DOHH2 (cell line): ENCODE measurements around the gene BBS5.

Experiments
- H3F3A ChIP-seq: fragments of 200-600 bp; sonication (generic), shearing (Covaris generic); 2 replicates; pipeline ENCODE4 v1.6.0; 2016; ENCODE audit warnings: antibody characterized with exemption, mild to moderate bottlenecking; ENCODE audit not compliant: control insufficient read depth, insufficient read depth
- H3K27ac ChIP-seq: fragments of 200-600 bp; sonication (generic); 2 replicates; pipeline ENCODE4 v1.5.1; 2014; ENCODE audit warnings: low read depth, mild to moderate bottlenecking, low read length, moderate library complexity
- H3K27me3 ChIP-seq: fragments of 200-600 bp; sonication (generic); 2 replicates; pipeline ENCODE4 v1.6.1; 2014; ENCODE audit warnings: mild to moderate bottlenecking, low read length, mixed read lengths; ENCODE audit not compliant: control insufficient read depth
- H3K36me3 ChIP-seq: fragments of 200-600 bp; sonication (generic); 2 replicates; pipeline ENCODE4 v1.6.1; 2014; ENCODE audit warnings: mild to moderate bottlenecking, low read length, moderate library complexity, mixed read lengths; ENCODE audit not compliant: control insufficient read depth
- H3K4me1 ChIP-seq: fragments of 200-600 bp; sonication (generic); 2 replicates; pipeline ENCODE4 v1.6.1; 2014; ENCODE audit warnings: mild to moderate bottlenecking, low read length, mixed read lengths; ENCODE audit not compliant: control insufficient read depth
- H3K4me2 ChIP-seq: fragments of 200-600 bp; sonication (generic); 2 replicates; pipeline ENCODE4 v1.6.0; 2014; ENCODE audit warnings: mild to moderate bottlenecking, low read length, moderate library complexity
- H3K4me3 ChIP-seq: fragments of 200-600 bp; sonication (generic); 2 replicates; pipeline ENCODE4 v1.5.1; 2014; ENCODE audit warnings: mild to moderate bottlenecking, low read length, mixed read lengths
- H3K79me2 ChIP-seq: fragments of 200-600 bp; sonication (generic); 2 replicates; pipeline ENCODE4 v1.6.1; 2014; ENCODE audit warnings: mild to moderate bottlenecking, low read length, mixed read lengths; ENCODE audit not compliant: control insufficient read depth
- H3K9me2 ChIP-seq: fragments of 200-600 bp; sonication (generic); replicated peaks from 2 replicates; pipeline ENCODE4 v1.6.1; 2014; ENCODE audit warnings: mild to moderate bottlenecking, low read length, mixed read lengths; ENCODE audit not compliant: control insufficient read depth
- H3K9me3 ChIP-seq: fragments of 200-600 bp; sonication (generic); 2 replicates; pipeline ENCODE4 v1.6.1; 2014; ENCODE audit warnings: antibody characterized with exemption, low read length, mixed read lengths; ENCODE audit not compliant: control insufficient read depth, insufficient read depth
- H4K20me1 ChIP-seq: fragments of 200-600 bp; sonication (generic); 2 replicates; pipeline ENCODE4 v1.6.0; 2014; ENCODE audit warnings: low read depth, mild to moderate bottlenecking, antibody characterized with exemption, low read length, moderate library complexity; ENCODE audit not compliant: control insufficient read depth, insufficient read depth
- EZH2phosphoT487 ChIP-seq: fragments of 200-600 bp; sonication (generic); IDR thresholded peaks from 2 replicates; pipeline ENCODE4 v1.6.1; 2017; ENCODE audit warnings: borderline replicate concordance, mild to moderate bottlenecking, antibody characterized with exemption, low read length, moderate library complexity, mixed read lengths
- TF ChIP-seq, protein P1 (sequence below): fragments of 200-600 bp; sonication (generic); IDR thresholded peaks from one replicate; pipeline ENCODE4 v1.5.1; 2014; ENCODE audit warnings: antibody characterized with exemption, mild to moderate bottlenecking, low read depth, low read length; ENCODE audit not compliant: poor library complexity, severe bottlenecking

The BBS5 gene

DNA sequence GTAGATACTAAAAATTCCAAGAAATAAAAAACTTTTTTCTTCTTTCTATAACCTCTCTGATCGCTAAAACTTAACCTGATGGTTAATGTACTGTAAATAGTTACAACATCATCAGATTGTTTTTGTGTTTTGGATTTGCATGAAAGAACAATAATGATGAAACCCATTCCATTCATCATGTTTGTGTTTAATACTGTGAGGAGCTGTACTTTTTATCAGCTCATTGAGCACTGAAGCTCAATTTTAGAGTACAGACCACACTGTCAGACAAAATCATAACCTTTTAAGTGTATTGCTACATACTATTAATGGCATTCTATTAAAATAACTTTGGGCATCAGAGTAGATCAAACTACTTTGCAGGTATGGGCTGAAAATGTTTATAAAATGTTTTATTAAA, 14.8 kb upstream of the BBS5 start:
- H4K20me1 ChIP-seq: no peaks in the 10 kb centered on the region
- H3K36me3 ChIP-seq: no peaks in the 10 kb centered on the region
- no peak overlapping the region for H3K4me3 ChIP-seq
- H3K9me2 ChIP-seq: no peaks in the 10 kb centered on the region
- H3K79me2 ChIP-seq: no peaks in the 10 kb centered on the region
- TF ChIP-seq, protein P1, sequence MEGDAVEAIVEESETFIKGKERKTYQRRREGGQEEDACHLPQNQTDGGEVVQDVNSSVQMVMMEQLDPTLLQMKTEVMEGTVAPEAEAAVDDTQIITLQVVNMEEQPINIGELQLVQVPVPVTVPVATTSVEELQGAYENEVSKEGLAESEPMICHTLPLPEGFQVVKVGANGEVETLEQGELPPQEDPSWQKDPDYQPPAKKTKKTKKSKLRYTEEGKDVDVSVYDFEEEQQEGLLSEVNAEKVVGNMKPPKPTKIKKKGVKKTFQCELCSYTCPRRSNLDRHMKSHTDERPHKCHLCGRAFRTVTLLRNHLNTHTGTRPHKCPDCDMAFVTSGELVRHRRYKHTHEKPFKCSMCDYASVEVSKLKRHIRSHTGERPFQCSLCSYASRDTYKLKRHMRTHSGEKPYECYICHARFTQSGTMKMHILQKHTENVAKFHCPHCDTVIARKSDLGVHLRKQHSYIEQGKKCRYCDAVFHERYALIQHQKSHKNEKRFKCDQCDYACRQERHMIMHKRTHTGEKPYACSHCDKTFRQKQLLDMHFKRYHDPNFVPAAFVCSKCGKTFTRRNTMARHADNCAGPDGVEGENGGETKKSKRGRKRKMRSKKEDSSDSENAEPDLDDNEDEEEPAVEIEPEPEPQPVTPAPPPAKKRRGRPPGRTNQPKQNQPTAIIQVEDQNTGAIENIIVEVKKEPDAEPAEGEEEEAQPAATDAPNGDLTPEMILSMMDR: no peak
- TF ChIP-seq EZH2phosphoT487: no peak
- no peaks in the 10 kb centered on the region for H3K4me1 ChIP-seq
- H3K9me3 ChIP-seq: no peaks in the 10 kb centered on the region
- H3F3A ChIP-seq: peaks cover 6% of the 10 kb centered on the region
- no peak overlapping the region for H3K4me2 ChIP-seq
- H3K27ac ChIP-seq: no peak overlapping the region
- H3K27me3 ChIP-seq: no peaks in the 10 kb centered on the region

DNA sequence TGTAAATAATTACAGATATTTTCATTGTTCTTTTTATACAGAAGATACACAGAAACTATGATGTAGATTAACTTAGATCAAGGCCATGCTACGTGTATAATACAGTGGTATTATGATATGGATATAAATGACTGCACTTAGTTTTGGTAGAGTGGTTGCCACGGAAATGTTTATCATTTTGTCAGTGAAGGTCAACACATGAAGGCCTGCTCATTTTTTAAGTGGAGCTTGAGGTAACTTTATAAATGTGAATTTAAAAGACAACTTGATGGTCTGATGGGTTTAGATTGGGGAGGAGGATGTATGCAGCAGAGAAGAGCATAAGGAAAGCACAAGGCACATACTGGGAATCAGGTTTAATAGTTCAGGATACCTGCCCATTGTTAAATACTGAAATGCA, 14.4 kb upstream of the BBS5 start:
- no peak for TF ChIP-seq EZH2phosphoT487
- TF ChIP-seq, protein P1: no peak
- Histone ChIP-seq H3K4me1 (no peaks in the 10 kb centered on the region), H3K9me3 (no peaks in the 10 kb centered on the region), H3K79me2 (no peaks in the 10 kb centered on the region), H3K27me3 (no peaks in the 10 kb centered on the region), H3K4me3 (no peak overlapping the region), H3K9me2 (no peaks in the 10 kb centered on the region), H3K27ac (no peak overlapping the region), H4K20me1 (no peaks in the 10 kb centered on the region), H3K4me2 (no peak overlapping the region), H3K36me3 (no peaks in the 10 kb centered on the region), H3F3A (peaks cover 6% of the 10 kb centered on the region)

DNA sequence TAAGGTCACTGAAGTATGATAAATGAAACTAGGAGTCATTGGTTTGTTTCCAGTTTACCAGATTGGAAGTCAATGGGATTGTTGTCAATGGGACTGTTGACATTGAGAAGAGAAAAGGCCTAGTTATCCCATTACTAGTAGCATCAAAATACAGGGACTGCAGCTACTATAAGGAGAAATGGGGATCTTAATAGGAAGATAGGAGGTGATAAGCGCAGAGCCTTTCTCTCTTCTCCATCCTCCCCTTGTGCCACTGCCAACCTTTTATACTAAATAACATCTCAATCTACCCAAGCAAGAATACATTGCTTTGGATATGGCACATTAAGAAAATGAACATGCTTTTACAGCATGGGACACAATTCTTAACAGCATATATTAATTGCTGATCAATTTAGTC, 10.5 kb upstream of the BBS5 start:
- TF ChIP-seq, protein P1: no peak
- TF ChIP-seq EZH2phosphoT487: no peak
- H3K9me2 ChIP-seq: no peaks in the 10 kb centered on the region
- peaks cover 6% of the 10 kb centered on the region for H3F3A ChIP-seq
- H3K9me3 ChIP-seq: no peaks in the 10 kb centered on the region
- no peaks in the 10 kb centered on the region for H4K20me1 ChIP-seq
- H3K27ac ChIP-seq: no peak overlapping the region
- no peaks in the 10 kb centered on the region for H3K27me3 ChIP-seq
- no peaks in the 10 kb centered on the region for H3K36me3 ChIP-seq
- no peak overlapping the region for H3K4me2 ChIP-seq
- H3K79me2 ChIP-seq: no peaks in the 10 kb centered on the region
- no peak overlapping the region for H3K4me3 ChIP-seq
- no peaks in the 10 kb centered on the region for H3K4me1 ChIP-seq
